HG03457 (cell line): ENCODE data around the gene PMEPA1.

Experiments
- ATAC-seq: cut with Tn5 transposase; IDR thresholded peaks from one replicate; pipeline ENCODE4 v1.9.1; 2021; ENCODE audit warnings: moderate number of reproducible peaks; ENCODE audit not compliant: unreplicated experiment

The PMEPA1 gene

DNA sequence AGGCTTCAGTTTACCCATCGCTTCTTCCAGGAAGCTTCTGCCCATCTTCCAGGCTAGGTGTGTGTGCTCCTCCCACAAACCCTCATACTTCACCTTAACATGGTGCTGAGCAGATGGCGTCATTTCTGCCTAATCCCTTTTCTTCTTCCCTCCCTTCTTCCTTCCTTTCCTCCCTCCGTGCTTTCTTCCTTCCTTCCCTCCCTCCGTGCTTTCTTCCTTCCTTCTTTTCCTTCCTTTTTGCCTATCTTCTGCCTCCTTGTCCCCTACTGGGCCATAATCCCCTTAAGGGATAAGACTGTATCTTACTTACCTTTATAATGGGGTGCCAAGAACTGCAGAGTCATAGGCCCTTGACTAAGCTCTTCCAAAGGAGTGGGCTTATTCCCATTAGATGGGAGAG lies 27.5 kb upstream of the PMEPA1 start:
- ATAC-seq = no peak

- ATAC-seq = no peak
Observed at GRCh38 chr20:57736738-57737347, 27.0 kb upstream of the PMEPA1 start.

DNA sequence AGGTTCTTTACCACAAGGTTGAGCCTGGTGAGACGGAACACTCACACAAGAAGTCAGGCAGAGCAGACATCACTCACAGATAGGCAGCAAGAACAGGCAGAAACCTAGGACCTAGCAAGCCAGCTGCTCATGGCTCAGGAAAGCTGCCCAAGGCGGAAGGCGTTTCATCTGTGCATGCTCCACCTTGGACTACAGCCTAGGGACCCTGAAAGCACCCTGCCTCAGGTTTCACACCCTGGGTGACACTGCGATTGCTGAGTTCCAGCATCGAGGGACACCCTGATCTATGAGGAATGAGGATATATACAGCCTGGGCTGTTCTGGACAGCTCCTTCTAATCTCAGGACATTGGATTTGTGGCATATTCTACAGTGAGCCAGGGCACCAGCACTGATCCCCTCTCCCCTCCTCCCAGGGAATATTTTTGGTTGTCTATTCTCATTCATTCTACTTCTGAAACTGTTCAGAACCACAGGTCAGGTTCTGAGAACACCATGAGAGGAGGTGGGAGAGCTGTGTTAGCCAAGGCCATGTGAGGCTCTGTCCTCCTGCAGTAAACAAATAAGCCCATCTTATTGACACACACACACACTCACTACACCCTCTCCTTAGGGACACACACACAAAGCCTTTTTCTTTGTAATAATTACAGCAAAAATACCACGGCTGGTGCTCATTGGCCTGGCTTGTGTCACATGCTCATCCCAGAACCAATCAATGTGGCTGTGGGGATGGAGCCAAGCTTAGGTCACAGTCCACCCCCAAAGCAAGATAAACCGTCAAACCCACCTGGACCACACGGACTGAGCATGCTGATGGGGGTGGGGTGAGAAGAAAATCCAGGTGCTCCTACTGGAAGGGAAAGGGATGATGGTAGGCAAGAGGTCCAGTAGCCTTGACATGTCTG lies 26.3 kb upstream of the PMEPA1 start:
- ATAC-seq = no peak

DNA sequence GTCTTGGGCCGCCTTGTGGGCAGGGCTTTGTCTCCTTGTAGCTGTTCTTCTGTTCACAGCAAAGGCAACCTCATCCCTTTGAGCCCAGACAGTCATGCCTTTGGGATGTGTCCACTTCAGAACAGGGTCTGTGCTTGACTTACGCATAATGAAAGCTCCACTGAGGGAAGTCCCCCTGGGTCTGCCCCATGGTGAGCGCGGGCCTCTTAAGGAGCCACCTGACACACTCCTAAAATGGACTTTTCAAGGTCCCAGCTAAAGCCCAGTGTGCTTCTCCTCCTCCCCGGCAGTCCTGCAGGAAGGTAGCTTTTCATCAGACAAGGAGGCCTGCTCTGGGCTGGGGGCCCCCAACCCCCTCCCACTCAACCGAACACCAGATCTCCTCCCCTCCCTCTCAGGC lies 24.9 kb upstream of the PMEPA1 start:
- ATAC-seq = no peak

- no peak for ATAC-seq
Observed at GRCh38 chr20:57732226-57732625, 22.4 kb upstream of the PMEPA1 start.

DNA sequence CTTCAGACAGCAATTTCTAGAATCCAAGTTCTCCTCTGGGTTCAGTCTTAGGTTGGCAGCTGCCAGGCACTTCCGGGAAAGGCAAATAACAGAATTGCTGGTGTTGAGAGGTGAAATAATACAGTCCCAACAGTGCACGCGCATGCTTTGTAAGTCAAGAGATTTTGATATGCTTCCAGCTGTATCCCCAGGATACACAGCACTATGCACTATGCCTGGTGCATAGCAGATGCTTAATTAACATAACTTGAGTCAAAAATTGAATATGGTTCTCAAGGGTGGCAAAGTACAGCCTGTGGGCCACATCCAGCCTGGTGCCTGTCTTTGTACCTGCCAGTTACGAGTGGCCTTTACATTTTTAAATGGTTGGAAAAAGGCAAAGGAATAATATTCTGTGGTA lies 18.9 kb upstream of the PMEPA1 start:
- ATAC-seq = no peak

GRCh38 chr20:57727863-57728262 lies 18.0 kb upstream of the PMEPA1 start:
- ATAC-seq = no peak

GRCh38 chr20:57725636-57726035 lies 15.8 kb upstream of the PMEPA1 start:
- ATAC-seq = no peak

GRCh38 chr20:57724610-57725405 lies 15.0 kb upstream of the PMEPA1 start:
- ATAC-seq = no peak

GRCh38 chr20:57723816-57724215 lies 14.0 kb upstream of the PMEPA1 start:
- ATAC-seq = no peak

GRCh38 chr20:57719951-57720350 lies 10.1 kb upstream of the PMEPA1 start:
- no peak for ATAC-seq

DNA sequence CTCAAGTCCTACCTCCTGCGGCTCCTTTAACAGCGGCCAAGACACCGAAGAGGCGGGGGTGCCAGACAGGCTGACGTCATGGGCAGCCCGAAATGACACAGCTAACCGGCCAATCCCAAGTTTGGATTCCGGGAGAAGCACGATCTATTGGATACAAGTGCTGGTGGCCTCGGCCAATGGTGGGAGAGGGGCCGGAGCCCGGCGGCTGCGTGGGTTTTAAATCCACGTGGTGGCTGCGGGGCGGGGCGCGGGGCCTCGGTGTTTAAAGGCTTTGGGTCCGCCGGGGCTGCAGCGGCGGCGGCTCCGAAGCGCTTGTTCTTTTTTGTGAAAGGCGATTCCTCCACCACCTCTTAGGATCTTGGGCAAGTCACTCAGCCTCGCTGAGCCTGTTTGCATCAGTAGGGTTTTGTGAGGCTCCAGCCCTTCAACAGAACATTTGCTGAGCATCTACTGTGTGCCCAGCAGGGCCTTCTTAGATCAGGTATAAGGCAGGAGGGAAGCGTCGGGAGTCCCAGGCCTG lies 8.7 kb upstream of the PMEPA1 start:
- ATAC-seq = peak; percentile 83

DNA sequence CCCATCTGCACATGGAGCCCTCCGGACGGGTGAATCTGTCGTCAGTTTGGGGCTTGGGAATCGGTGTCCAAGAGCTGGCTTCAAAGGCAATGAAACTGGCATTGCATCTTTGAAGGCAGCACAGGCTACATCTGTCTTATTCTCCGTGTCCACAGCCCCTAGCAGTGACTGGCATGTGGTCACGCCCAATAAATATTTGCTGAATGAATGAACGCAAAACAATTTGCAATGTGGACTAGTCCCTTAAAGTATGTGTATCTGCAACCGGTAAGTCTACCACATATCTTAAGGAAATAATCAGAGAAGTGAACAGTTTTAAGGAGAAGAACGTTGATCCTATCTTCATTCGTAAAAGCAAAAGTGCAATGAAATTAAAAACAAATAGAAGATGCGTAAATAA lies 8.0 kb upstream of the PMEPA1 start:
- no peak for ATAC-seq

DNA sequence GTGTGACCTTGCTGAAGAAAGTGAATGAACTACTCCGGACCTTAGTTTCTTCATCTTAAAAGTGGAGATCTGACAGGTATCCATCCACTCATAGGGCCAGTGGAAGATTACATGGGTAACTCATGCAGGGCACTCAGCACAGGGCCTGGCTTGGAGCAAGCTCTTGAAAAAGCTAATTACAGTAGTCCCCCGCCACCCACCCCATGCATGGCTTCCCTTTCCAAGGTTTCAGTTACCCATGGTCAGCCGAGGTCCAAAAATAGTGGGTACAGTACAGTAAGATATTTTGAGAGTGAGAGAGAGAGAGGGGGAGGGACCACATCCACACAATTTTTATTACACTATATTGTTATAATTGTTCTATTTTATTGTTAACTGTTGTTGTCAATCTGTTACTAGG lies 7.1 kb upstream of the PMEPA1 start:
- no peak for ATAC-seq

- ATAC-seq = no peak
Observed at GRCh38 chr20:57716202-57716601, 6.4 kb upstream of the PMEPA1 start.

GRCh38 chr20:57715268-57715904 lies 5.6 kb upstream of the PMEPA1 start:
- ATAC-seq = no peak

DNA sequence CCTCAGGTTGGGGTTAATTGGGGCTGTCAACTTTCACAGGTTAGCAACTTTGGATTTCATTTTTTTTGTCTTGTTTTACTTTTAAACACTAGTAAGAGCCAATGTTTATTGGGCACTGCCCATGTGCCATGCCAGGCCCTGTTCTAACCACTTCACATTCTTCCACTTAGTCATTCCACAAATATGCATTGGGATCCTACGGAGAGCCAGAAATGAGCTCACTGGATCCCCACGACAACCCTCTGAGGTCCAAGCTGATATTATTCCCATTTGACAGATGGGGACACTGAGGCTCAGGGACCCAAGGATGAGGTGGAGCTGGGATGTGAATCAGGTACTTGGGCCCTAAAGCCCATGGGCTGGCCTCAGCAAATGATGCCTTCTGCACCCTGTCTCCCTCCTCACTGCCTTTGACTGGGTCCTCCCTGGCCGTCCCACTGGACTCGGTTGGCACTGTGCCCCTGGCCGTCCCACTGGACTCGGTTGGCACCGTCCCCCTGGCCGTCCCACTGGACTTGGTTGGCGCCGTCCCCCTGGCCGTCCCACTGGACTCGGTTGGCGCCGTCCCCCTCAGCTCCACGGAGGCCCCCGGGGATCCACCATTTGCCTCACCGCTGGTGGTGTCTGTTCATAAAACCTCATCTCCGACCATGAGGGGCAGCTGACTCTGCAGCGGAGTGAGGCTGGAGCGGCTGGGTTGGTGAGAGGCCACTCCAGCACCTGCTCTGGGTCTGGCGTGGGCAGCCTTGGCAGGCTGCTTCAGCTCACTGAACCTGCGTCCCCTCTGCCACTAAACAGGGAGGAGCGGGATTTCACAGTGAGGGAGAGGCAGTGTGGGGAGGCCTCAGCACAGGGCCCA lies 4.8 kb upstream of the PMEPA1 start:
- ATAC-seq = no peak

GRCh38 chr20:57713951-57714350 lies 4.1 kb upstream of the PMEPA1 start:
- ATAC-seq = no peak

DNA sequence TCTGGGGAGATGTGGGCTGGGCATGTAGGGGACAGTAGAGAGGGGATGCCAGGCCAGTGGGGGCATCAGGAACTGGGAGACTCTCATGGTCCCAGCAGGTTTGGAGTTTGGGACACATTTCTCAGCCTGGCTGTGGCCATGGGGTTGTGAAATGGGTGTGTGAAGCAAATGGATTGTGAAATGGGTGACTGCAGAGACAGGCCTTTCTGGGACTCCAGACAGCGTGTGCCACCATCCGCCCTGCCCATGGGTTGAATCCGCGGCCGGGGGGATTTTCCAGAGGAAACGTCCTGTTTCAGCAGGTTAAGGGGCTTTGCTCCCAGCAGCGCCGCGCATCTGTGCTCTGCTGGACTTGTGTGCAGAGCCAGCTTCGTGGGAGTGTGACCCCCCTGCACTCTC lies 3.7 kb upstream of the PMEPA1 start:
- no peak for ATAC-seq

- no peak for ATAC-seq
Observed at GRCh38 chr20:57712851-57713504, 3.2 kb upstream of the PMEPA1 start.
